H1 (cell line): Measurements from ENCODE around the gene YOD1. TPM values are rescaled to one million over a fixed set of nuclear protein-coding genes. Genes with fewer than 3 reads are reported as not detected.

Experiments used
- CTCF ChIA-PET: fragments of 300-600 bp; sonication (Branson Sonifier 250); formaldehyde crosslinking; loops from one replicate; lab custom pipeline; 2021; ENCODE audit not compliant: partially characterized antibody; lab: Charles Lee
- POLR2A ChIA-PET: fragments of 300-600 bp; sonication (Branson Sonifier 250); formaldehyde crosslinking; loops from one replicate; lab custom pipeline; 2021; ENCODE audit warnings: inconsistent platforms; ENCODE audit not compliant: partially characterized antibody; lab: Charles Lee
- DNase-seq, 2 experiments: peaks; one replicate each; pipeline versions ENCODE4 v3.0.0 to v3.0.0-alpha.2; 2010 to 2022; ENCODE audit warnings: low spot score in 2 of 2, low read depth in 1 of 2, mixed read lengths in 1 of 2
- FAIRE-seq: peaks from 2 replicates; lab custom pipeline; 2011; peaks lifted over from hg19 to GRCh38; lab: Jason Lieb, UNC
- H2AFZ ChIP-seq: 2 replicates; pipeline ENCODE4 v1.8.1; 2012; ENCODE audit warnings: low read length, inconsistent platforms
- H2AK5ac ChIP-seq: 2 replicates; pipeline ENCODE4 v1.6.1; 2013; ENCODE audit warnings: low read depth, low read length
- H2BK120ac ChIP-seq: replicated peaks from 2 replicates; pipeline ENCODE3; 2013; ENCODE audit warnings: low read depth, low read length, inconsistent platforms
- H2BK12ac ChIP-seq: 2 replicates; pipeline ENCODE4 v1.6.1; 2013; ENCODE audit warnings: low read depth, low read length
- H2BK15ac ChIP-seq: 2 replicates; pipeline ENCODE4 v1.6.1; 2013; ENCODE audit warnings: low read length
- H2BK20ac ChIP-seq: 2 replicates; pipeline ENCODE4 v1.6.1; 2013; ENCODE audit warnings: low read length
- H2BK5ac ChIP-seq: 2 replicates; pipeline ENCODE4 v1.6.1; 2013; ENCODE audit warnings: low read depth, low read length
- H3K14ac ChIP-seq: 2 replicates; pipeline ENCODE4 v1.6.1; 2013; ENCODE audit warnings: inconsistent platforms; ENCODE audit not compliant: insufficient read length
- H3K18ac ChIP-seq: 2 replicates; pipeline ENCODE4 v1.6.1; 2013; ENCODE audit warnings: low read length; ENCODE audit errors: extremely low read depth
- H3K23ac ChIP-seq: 2 replicates; pipeline ENCODE4 v1.6.1; 2013; ENCODE audit warnings: inconsistent platforms; ENCODE audit not compliant: insufficient read length
- H3K23me2 ChIP-seq: 2 replicates; pipeline ENCODE4 v1.6.1; 2013; ENCODE audit warnings: low read depth, low read length
- H3K27ac ChIP-seq: 2 replicates; pipeline ENCODE4 v1.6.1; 2011; ENCODE audit warnings: low read depth, low read length, inconsistent platforms
- H3K27me3 ChIP-seq, 4 experiments: replicated peaks in 1 of 4; 1 replicate in 1 of 4; 2 replicates in 3 of 4; pipeline versions ENCODE4 v1.6.1 to v1.8.1; 2011 to 2013; ENCODE audit warnings: low read length in 3 of 4, mild to moderate bottlenecking in 3 of 4, inconsistent platforms in 2 of 4, mixed read lengths in 2 of 4, moderate library complexity in 1 of 4; ENCODE audit not compliant: control insufficient read depth in 3 of 4, insufficient read depth in 3 of 4; ENCODE audit errors: extremely low read depth in 1 of 4
- H3K36me3 ChIP-seq, 4 experiments: 2 replicates each; pipeline versions ENCODE4 v1.6.1 to v1.8.1; 2011 to 2013; ENCODE audit warnings: mild to moderate bottlenecking in 4 of 4, low read length in 3 of 4, moderate library complexity in 2 of 4, control low read depth in 1 of 4, inconsistent platforms in 1 of 4; ENCODE audit not compliant: insufficient read depth in 4 of 4, control insufficient read depth in 2 of 4
- H3K4ac ChIP-seq: replicated peaks from 2 replicates; pipeline ENCODE3; 2013; ENCODE audit warnings: low read length, low read depth, mixed read lengths, inconsistent platforms; ENCODE audit not compliant: insufficient read length
- H3K4me1 ChIP-seq, 4 experiments: replicated peaks in 1 of 4; 1 replicate in 1 of 4; 2 replicates in 3 of 4; pipeline versions ENCODE4 v1.6.1 to v1.8.1; 2011 to 2013; ENCODE audit warnings: low read length in 3 of 4, inconsistent platforms in 2 of 4, mixed read lengths in 1 of 4; ENCODE audit not compliant: insufficient read depth in 4 of 4, control insufficient read depth in 3 of 4
- H3K4me2 ChIP-seq, 2 experiments: 2 replicates each; pipeline versions ENCODE4 v1.6.1 to v1.8.1; 2011 to 2013; ENCODE audit warnings: low read depth in 2 of 2, low read length in 2 of 2, control low read depth in 1 of 2, inconsistent platforms in 1 of 2, mild to moderate bottlenecking in 1 of 2; ENCODE audit not compliant: insufficient read depth in 1 of 2
- H3K4me3 ChIP-seq, 4 experiments: fragments of 200-600, 300-600 bp in 1 of 4; sonication (generic), shearing (Covaris generic), sonication (Bioruptor Twin) in 1 of 4; 2 replicates each; pipeline versions ENCODE4 v1.5.1 to v1.8.1; 2011 to 2016; ENCODE audit warnings: low read length in 4 of 4, low read depth in 3 of 4, control low read depth in 2 of 4, inconsistent platforms in 2 of 4, mild to moderate bottlenecking in 2 of 4, mixed read lengths in 1 of 4, moderate library complexity in 1 of 4; ENCODE audit not compliant: insufficient read depth in 2 of 4; ENCODE audit errors: extremely low read depth in 1 of 4
- H3K56ac ChIP-seq: replicated peaks from 2 replicates; pipeline ENCODE3; 2013; ENCODE audit warnings: low read depth, mild to moderate bottlenecking, mixed read lengths, low read length, inconsistent platforms; ENCODE audit not compliant: insufficient read length
- H3K79me1 ChIP-seq: 2 replicates; pipeline ENCODE4 v1.6.1; 2013; ENCODE audit warnings: low read depth, low read length, control low read depth
- H3K79me2 ChIP-seq, 2 experiments: 2 replicates each; pipeline versions ENCODE4 v1.6.1 to v1.8.1; 2012 to 2013; ENCODE audit warnings: low read length in 2 of 2, mild to moderate bottlenecking in 2 of 2, inconsistent platforms in 1 of 2; ENCODE audit not compliant: insufficient read depth in 2 of 2, control insufficient read depth in 1 of 2
- H3K9ac ChIP-seq, 4 experiments: replicated peaks in 1 of 4; 1 replicate in 1 of 4; 2 replicates in 3 of 4; pipeline versions ENCODE4 v1.6.1 to v1.8.1; 2011 to 2013; ENCODE audit warnings: low read depth in 3 of 4, low read length in 3 of 4, control low read depth in 2 of 4, mild to moderate bottlenecking in 2 of 4, moderate library complexity in 2 of 4, inconsistent platforms in 1 of 4; ENCODE audit errors: extremely low read depth in 1 of 4
- H3K9me3 ChIP-seq, 2 experiments: 2 replicates each; pipeline versions ENCODE4 v1.6.1 to v1.8.1; 2012 to 2013; ENCODE audit warnings: mild to moderate bottlenecking in 2 of 2, moderate library complexity in 2 of 2, control low read depth in 1 of 2, inconsistent platforms in 1 of 2, low read depth in 1 of 2, low read length in 1 of 2, mixed read lengths in 1 of 2; ENCODE audit not compliant: insufficient read depth in 2 of 2
- H4K20me1 ChIP-seq, 2 experiments: replicated peaks in 1 of 2; 2 replicates each; pipeline versions ENCODE3 to v1.8.1; 2011 to 2013; ENCODE audit warnings: inconsistent platforms in 2 of 2, low read length in 2 of 2, mild to moderate bottlenecking in 1 of 2; ENCODE audit not compliant: insufficient read depth in 2 of 2, control insufficient read depth in 1 of 2
- H4K5ac ChIP-seq: 2 replicates; pipeline ENCODE4 v1.6.1; 2013; ENCODE audit warnings: low read length, low read depth, mixed read lengths, inconsistent platforms; ENCODE audit not compliant: insufficient read length
- H4K8ac ChIP-seq: 2 replicates; pipeline ENCODE4 v1.8.0; 2013; ENCODE audit warnings: mild to moderate bottlenecking, moderate library complexity, low read length, inconsistent platforms; ENCODE audit not compliant: insufficient read depth; ENCODE audit errors: extremely low read depth
- H4K91ac ChIP-seq: replicated peaks from 2 replicates; pipeline ENCODE3; 2013; ENCODE audit warnings: low read length, mixed read lengths, inconsistent platforms; ENCODE audit not compliant: insufficient read length
- CBX5 ChIP-seq: fragments of 300-800, 300-1000 bp; sonication (generic); IDR thresholded peaks from 2 replicates; pipeline ENCODE4 v1.7.1; 2016; ENCODE audit warnings: antibody characterized with exemption, low read length, low read depth
- CTBP2 ChIP-seq: IDR thresholded peaks from 2 replicates; pipeline ENCODE4 v1.7.0; 2011; ENCODE audit warnings: borderline replicate concordance, mild to moderate bottlenecking, moderate library complexity, mixed read lengths, low read length; ENCODE audit not compliant: insufficient read depth, insufficient read length
- GTF2F1 ChIP-seq: IDR thresholded peaks from 2 replicates; pipeline ENCODE4 v1.6.1; 2012; ENCODE audit warnings: low read depth, low read length, improper control_type of control experiment, borderline replicate concordance
- WGBS, 2 experiments: shearing (Covaris generic) in 1 of 2; methylation state at CpG; one replicate each; pipeline versions ENCODE4 v1.1.6 to v1.1.7; 2013 to 2015; ENCODE audit warnings: low lambda C conversion rate in 2 of 2, mixed read lengths in 2 of 2, inconsistent platforms in 1 of 2, low coverage in 1 of 2, missing lambda C conversion rate in 1 of 2; ENCODE audit not compliant: insufficient replicate concordance in 2 of 2, insufficient coverage in 1 of 2, insufficient read length in 1 of 2; ENCODE audit errors: extremely low coverage in 1 of 2, missing lambda C conversion rate in 1 of 2; 5-methylcytosine and 5-hydroxymethylcytosine counted together
- polyA plus RNA-seq, 7 experiments: library from polyadenylated mRNA; depleted of rRNA in 3 of 7; stranded (reverse) in 5 of 7; unstranded in 2 of 7; fragments of >200 nt in 5 of 7; fragments of 200-250 nt in 2 of 7; gene quantifications; 1 replicate in 5 of 7; 2 replicates in 1 of 7; 4 replicates in 1 of 7; pipeline versions ENCODE4 v1.2.1 to v1.2.3, GENCODE V29; 2011 to 2013; ENCODE audit warnings: missing spikeins in 2 of 7, mixed read lengths in 2 of 7
- total RNA-seq: library from RNA; stranded (reverse); fragmentation: NEBNext Ultra II Directional; extraction: Animal tissue kit (Norgen Biotek cat#: 25700); gene quantifications from 2 replicates; pipeline ENCODE4 v1.2.1, GENCODE V29; 2021

YOD1 gene
- total and polyA plus RNA-seq, 2 of the 8 experiments (the other 6 are each of a cell fraction or from before 2014, with no cell fraction given): 1.9 to 11.8 TPM

DNA sequence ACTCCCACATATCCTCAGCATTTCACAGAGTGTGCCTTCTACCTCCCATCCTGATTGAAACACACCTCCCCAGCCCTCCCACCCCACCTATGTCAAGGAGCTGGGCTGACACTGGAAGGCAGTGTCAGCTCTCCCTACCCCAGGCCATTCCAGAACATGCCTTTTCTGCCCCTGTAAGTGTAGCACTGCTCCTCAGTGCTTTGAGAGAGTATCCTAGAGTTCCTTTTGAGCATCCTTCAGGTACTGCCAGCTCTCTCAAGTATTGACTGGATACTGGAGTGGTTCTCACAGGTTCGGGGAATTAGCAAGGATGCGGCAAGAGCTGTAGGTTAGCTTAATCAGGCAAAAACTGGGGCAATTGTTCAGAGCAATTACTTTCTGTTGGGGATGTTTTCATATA lies 40.3 kb downstream of the YOD1 start:
- WGBS, 2 experiments: 83% methylated on average over 2 of the region's 2 CpGs; no CpG with 5 or more reads in 1 of the 2 experiments
- no peaks in the 10 kb centered on the region for H3K27me3 ChIP-seq
- H3K4ac ChIP-seq: no peak overlapping the region
- no peak overlapping the region for H3K9ac ChIP-seq
- no peak for FAIRE-seq
- H4K8ac ChIP-seq: no peak overlapping the region
- no peak overlapping the region for H2AFZ ChIP-seq
- no peak overlapping the region for H3K56ac ChIP-seq
- no peak overlapping the region for H2BK5ac ChIP-seq
- no peaks in the 10 kb centered on the region for H3K4me1 ChIP-seq
- no peak for TF ChIP-seq CBX5
- TF ChIP-seq CTBP2: no peak
- no peak for TF ChIP-seq GTF2F1
- H3K4me3 ChIP-seq: no peak overlapping the region
- H3K9me3 ChIP-seq: no peaks in the 10 kb centered on the region
- H4K91ac ChIP-seq: no peak overlapping the region
- no peak overlapping the region for H2AK5ac ChIP-seq
- no peak overlapping the region for H2BK20ac ChIP-seq
- no peaks in the 10 kb centered on the region for H3K79me1 ChIP-seq
- H3K14ac ChIP-seq: no peak overlapping the region
- DNase-seq: no peak
- no peak overlapping the region for H3K4me2 ChIP-seq
- no peak overlapping the region for H3K18ac ChIP-seq
- no peak overlapping the region for H3K23ac ChIP-seq
- H3K23me2 ChIP-seq: no peaks in the 10 kb centered on the region
- no peak overlapping the region for H2BK12ac ChIP-seq
- H2BK15ac ChIP-seq: no peak overlapping the region
- H4K20me1 ChIP-seq: no peaks in the 10 kb centered on the region
- ChIA-PET POLR2A (no interaction called here), CTCF (interaction anchor here (1.0 to 9.9 kb wide), 4 partner anchors 12 to 78 kb away, joined by 3 to 122 read pairs (median 4); partner anchors contain the start of gene C1orf116)
- H2BK120ac ChIP-seq: no peak overlapping the region
- no peaks in the 10 kb centered on the region for H3K36me3 ChIP-seq
- H3K27ac ChIP-seq: no peak overlapping the region
- no peaks in the 10 kb centered on the region for H3K79me2 ChIP-seq
- no peak overlapping the region for H4K5ac ChIP-seq
